Type B pancreatic cell (in vitro differentiated cells): ENCODE results near the gene SDHAF1. TPM values are rescaled to one million over a fixed set of nuclear protein-coding genes. Genes with fewer than 3 reads are reported as not detected.
"Not testable (repeated sequence)": the region's sequence is repeated elsewhere in the genome, so short reads cannot be mapped to it uniquely, and the experiment has no call there.

Experiments used
- DNase-seq: peaks from one replicate; pipeline ENCODE4 v3.0.0; 2021; ENCODE audit warnings: mixed read lengths; ENCODE audit not compliant: unreplicated experiment; ENCODE audit errors: extremely low spot score
- H3K27ac Mint-ChIP-seq: 2 replicates; pipeline ENCODE4 v1.8.0; 2021; ENCODE audit warnings: mild to moderate bottlenecking, mixed read lengths
- H3K27me3 Mint-ChIP-seq: 2 replicates; pipeline ENCODE4 v1.8.0; 2021; ENCODE audit warnings: mixed read lengths
- H3K36me3 Mint-ChIP-seq: 2 replicates; pipeline ENCODE4 v1.8.0; 2021; ENCODE audit warnings: mixed read lengths
- H3K4me1 Mint-ChIP-seq: one replicate; pipeline ENCODE4 v1.8.0; 2021; ENCODE audit warnings: mixed read lengths; ENCODE audit not compliant: unreplicated experiment
- H3K4me3 Mint-ChIP-seq: 2 replicates; pipeline ENCODE4 v1.8.0; 2021; ENCODE audit warnings: mild to moderate bottlenecking, mixed read lengths
- H3K9me3 Mint-ChIP-seq: 2 replicates; pipeline ENCODE4 v1.8.0; 2021; ENCODE audit warnings: mixed read lengths
- total RNA-seq: library from RNA; stranded (reverse); gene quantifications from 2 replicates; pipeline ENCODE4 v1.2.1, GENCODE V29; 2021; ENCODE audit warnings: low replicate concordance
- TF ChIP-seq, protein P1 (sequence below): fragments of 200-600 bp; sonication (generic); conservative IDR thresholded peaks from 2 replicates; pipeline ENCODE4 v1.5.0; 2021; ENCODE audit warnings: antibody characterized with exemption, mild to moderate bottlenecking

The SDHAF1 gene
- total RNA-seq, 1 donor from 2014 or later: 16.1 TPM

DNA sequence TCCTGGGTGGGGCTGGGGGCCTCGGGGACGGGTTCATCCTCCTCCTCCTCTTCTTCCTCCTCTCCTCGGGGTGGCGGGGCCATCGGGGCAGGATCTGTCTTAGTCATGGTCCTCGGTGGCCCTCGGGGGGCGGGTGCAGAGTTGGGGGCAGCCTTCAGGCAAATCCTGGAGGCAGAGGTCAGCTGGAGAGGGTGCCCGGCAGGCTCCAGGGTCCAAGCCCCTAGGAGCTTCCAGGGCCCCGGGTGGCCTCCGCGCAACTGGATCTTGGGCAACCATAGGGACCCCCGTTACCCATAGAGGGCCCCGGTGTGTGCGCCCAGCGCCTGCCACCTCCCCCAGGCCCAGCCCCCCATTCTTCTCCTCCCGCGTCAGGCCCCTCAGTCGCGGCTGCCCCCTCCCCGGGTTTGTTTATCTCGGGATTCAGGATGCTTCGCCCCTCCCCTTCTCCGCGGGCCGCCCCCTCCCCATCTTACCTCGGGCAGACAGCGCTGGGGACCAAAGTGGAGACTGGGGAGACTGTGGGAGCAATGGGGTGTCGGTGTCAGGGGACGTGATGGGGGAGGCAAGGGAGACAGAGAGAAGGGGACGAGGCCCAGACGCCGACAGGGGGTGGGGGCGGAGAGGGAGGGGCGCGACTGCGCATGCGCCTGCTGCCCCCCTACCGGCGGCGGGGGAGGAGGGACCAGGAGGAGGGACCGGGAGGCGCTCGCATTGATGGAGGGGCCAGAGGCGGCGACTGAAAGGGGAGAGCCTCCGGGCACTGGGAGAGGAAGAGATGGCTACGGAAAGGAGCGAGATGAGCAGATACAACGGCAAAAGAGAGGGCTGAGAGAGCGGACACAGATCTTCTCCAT is 37.5 kb downstream of the SDHAF1 start, which contains the start of gene CLIP3:
Gene CLIP3, minus strand, starts transcription at position 623 of the 854 bp plus-strand sequence. Its CDS starts 516 bp downstream, at position 107.
- peaks cover 10% of the 10 kb centered on the region for H3K4me1 Mint-ChIP-seq
- peak within 1 kb of the TSS; percentile 86 for H3K4me3 Mint-ChIP-seq
- peak; percentile 84 for DNase-seq
- H3K36me3 Mint-ChIP-seq: no peaks in the 10 kb centered on the region
- TF ChIP-seq, protein P1, sequence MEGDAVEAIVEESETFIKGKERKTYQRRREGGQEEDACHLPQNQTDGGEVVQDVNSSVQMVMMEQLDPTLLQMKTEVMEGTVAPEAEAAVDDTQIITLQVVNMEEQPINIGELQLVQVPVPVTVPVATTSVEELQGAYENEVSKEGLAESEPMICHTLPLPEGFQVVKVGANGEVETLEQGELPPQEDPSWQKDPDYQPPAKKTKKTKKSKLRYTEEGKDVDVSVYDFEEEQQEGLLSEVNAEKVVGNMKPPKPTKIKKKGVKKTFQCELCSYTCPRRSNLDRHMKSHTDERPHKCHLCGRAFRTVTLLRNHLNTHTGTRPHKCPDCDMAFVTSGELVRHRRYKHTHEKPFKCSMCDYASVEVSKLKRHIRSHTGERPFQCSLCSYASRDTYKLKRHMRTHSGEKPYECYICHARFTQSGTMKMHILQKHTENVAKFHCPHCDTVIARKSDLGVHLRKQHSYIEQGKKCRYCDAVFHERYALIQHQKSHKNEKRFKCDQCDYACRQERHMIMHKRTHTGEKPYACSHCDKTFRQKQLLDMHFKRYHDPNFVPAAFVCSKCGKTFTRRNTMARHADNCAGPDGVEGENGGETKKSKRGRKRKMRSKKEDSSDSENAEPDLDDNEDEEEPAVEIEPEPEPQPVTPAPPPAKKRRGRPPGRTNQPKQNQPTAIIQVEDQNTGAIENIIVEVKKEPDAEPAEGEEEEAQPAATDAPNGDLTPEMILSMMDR: peak; percentile 54
- no peaks in the 10 kb centered on the region for H3K27me3 Mint-ChIP-seq
- H3K9me3 Mint-ChIP-seq: no peaks in the 10 kb centered on the region
- H3K27ac Mint-ChIP-seq: peak within 1 kb of the TSS; percentile 37

DNA sequence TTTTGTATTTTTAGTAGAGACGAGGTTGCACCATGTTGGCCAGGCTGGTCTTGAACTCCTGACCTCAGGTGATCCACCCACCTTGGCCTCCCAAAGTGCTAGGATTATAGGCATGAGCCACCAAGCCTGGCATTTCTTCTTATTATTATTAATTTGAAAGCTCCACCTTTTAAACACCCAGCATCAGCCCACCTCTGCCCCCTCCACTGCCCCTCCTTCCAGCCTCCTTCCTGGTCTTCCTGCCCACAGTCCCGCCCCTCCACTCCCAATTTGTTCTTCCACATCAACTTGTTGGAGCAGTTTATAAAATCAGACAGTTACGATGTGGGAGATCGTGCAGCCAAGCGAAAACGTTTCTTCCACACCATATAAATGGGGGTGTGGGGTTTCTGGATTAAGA is 45.5 kb downstream of the SDHAF1 start:
- Mint-ChIP-seq H3K36me3 (peaks cover 4% of the 10 kb centered on the region), H3K9me3 (no peaks in the 10 kb centered on the region), H3K4me1 (peaks cover 10% of the 10 kb centered on the region), H3K27ac (no peak overlapping the region), H3K27me3 (no peaks in the 10 kb centered on the region), H3K4me3 (no peak overlapping the region)
- TF ChIP-seq, protein P1: no peak
- DNase-seq: no peak

DNA sequence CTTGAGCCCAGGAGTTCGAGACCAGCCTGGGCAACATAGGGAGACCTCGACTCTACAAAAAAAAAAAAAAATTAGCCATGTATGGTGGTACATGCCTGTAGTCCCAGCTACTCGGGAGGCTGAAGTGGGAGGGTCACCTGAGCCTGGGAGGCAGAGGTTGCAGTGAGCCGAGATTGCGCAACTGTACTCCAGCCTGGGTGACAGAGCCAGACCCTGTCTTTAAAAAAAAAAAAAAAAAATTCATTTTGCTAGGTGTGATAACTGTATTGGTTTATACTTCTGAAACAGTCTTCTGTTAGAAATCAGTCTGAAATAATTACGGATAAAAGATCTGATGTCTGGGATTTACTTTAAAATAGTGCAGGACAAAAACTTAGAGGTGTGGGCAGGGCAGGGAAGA is 46.1 kb downstream of the SDHAF1 start:
- DNase-seq, H3K27me3 Mint-ChIP-seq, H3K4me3 Mint-ChIP-seq, H3K9me3 Mint-ChIP-seq, H3K36me3 Mint-ChIP-seq, H3K4me1 Mint-ChIP-seq: not testable (repeated sequence)
- H3K27ac Mint-ChIP-seq: peak overlapping the region; percentile 70

DNA sequence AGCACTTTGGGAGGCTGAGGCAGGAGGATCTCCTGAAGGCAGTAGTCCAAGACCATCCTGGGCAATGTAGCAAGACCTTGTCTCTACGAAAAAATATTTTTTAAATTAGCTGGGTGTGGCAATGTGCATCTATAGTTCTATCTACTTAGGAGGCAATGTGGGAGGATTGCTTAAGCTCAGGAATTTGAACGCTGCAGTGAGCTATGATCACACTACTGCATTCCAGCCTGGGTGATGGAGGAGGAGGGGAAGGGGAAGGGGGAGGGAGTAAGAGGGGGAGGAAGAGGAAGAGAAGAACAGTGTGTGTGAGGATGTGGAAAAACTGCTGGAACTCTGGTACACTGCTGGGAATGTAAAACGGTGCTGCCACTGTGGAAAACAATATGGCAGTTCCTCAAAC is 46.8 kb downstream of the SDHAF1 start:
- no peaks in the 10 kb centered on the region for H3K9me3 Mint-ChIP-seq
- H3K4me3 Mint-ChIP-seq: no peak overlapping the region
- H3K4me1 Mint-ChIP-seq: peaks cover 10% of the 10 kb centered on the region
- TF ChIP-seq, protein P1: no peak
- H3K27ac Mint-ChIP-seq: peak overlapping the region; percentile 70
- peaks cover 4% of the 10 kb centered on the region for H3K36me3 Mint-ChIP-seq
- no peaks in the 10 kb centered on the region for H3K27me3 Mint-ChIP-seq
- DNase-seq: no peak

DNA sequence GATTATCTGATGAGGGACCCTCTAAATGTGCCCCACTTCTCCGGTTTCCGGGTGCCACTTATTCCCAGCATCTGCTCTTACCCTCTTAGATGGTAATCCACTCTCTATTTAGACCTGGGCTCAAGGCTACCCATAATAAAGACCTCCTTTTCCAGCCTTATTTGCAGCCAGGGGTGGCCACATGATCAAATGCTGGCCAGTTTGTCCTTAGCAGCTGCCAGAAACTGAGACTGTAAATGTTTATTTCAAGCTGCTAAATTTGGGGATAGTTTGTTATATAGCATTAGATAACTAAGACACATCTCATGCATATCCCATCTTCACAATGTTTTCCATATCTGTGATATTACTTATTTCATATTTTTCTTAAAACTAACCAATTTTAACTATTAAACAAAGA is 49.0 kb downstream of the SDHAF1 start:
- TF ChIP-seq, protein P1: no peak
- H3K27ac Mint-ChIP-seq: no peak overlapping the region
- H3K27me3 Mint-ChIP-seq: no peaks in the 10 kb centered on the region
- no peak overlapping the region for H3K4me3 Mint-ChIP-seq
- H3K9me3 Mint-ChIP-seq: no peaks in the 10 kb centered on the region
- peaks cover 4% of the 10 kb centered on the region for H3K36me3 Mint-ChIP-seq
- H3K4me1 Mint-ChIP-seq: peaks cover 10% of the 10 kb centered on the region
- no peak for DNase-seq

Other genes starting within 250 kb of the SDHAF1 start
- 22.2 and 25.4 TPM in 2 replicates for gene U2AF1L4, start 249.8 kb upstream of the SDHAF1 start, total RNA-seq
- 74.2 and 85.4 TPM in 2 replicates for gene PSENEN, start 249.5 kb upstream of the SDHAF1 start, total RNA-seq
- gene LIN37, start 246.6 kb upstream of the SDHAF1 start, total RNA-seq: 15.5 and 17.9 TPM in 2 replicates
- 0.43 and 0.60 TPM in 2 replicates for gene HSPB6, start 238.2 kb upstream of the SDHAF1 start, total RNA-seq
- gene PROSER3, start 237.0 kb upstream of the SDHAF1 start, total RNA-seq: 34.6 and 48.0 TPM in 2 replicates
- 16.3 and 71.8 TPM in 2 replicates for gene ARHGAP33, start 219.6 kb upstream of the SDHAF1 start, total RNA-seq
- 11.5 and 20.6 TPM in 2 replicates for gene PRODH2, start 182.3 kb upstream of the SDHAF1 start, total RNA-seq
- 1.9 TPM in 2 replicates for gene NPHS1, start 142.7 kb upstream of the SDHAF1 start, total RNA-seq
- 3.3 and 3.5 TPM in 2 replicates for gene KIRREL2, start 138.3 kb upstream of the SDHAF1 start, total RNA-seq
- 43.3 and 120 TPM in 2 replicates for gene APLP1, start 126.6 kb upstream of the SDHAF1 start, total RNA-seq
- 9.1 and 11.6 TPM in 2 replicates for gene NFKBID, start 94.6 kb upstream of the SDHAF1 start, total RNA-seq
- 1.0 and 1.3 TPM in 2 replicates for gene HCST, start 92.7 kb upstream of the SDHAF1 start, total RNA-seq
- gene TYROBP, start 86.9 kb upstream of the SDHAF1 start, total RNA-seq: not detected in 2 replicates
- gene LRFN3, start 58.8 kb upstream of the SDHAF1 start, total RNA-seq: 17.3 and 22.6 TPM in 2 replicates
- gene SYNE4, start 13.6 kb downstream of the SDHAF1 start, total RNA-seq: 8.7 and 14.5 TPM in 2 replicates
- gene ALKBH6, start 19.0 kb downstream of the SDHAF1 start, total RNA-seq: 17.8 and 24.8 TPM in 2 replicates
- 5.6 and 51.1 TPM in 2 replicates for gene CLIP3, start 37.7 kb downstream of the SDHAF1 start, total RNA-seq
- gene THAP8, start 59.1 kb downstream of the SDHAF1 start, total RNA-seq: 4.9 and 6.4 TPM in 2 replicates
- gene WDR62, start 59.7 kb downstream of the SDHAF1 start, total RNA-seq: 3.3 and 12.5 TPM in 2 replicates
- gene OVOL3, start 116.0 kb downstream of the SDHAF1 start, total RNA-seq: not detected in 2 replicates
- 74.7 and 81.7 TPM in 2 replicates for gene POLR2I, start 119.7 kb downstream of the SDHAF1 start, total RNA-seq
- 106 and 148 TPM in 2 replicates for gene TBCB, start 120.3 kb downstream of the SDHAF1 start, total RNA-seq
- 426 and 510 TPM in 2 replicates for gene CAPNS1, start 144.9 kb downstream of the SDHAF1 start, total RNA-seq
- not detected in 2 replicates for gene COX7A1, start 157.3 kb downstream of the SDHAF1 start, total RNA-seq
- gene ZNF565, start 219.5 kb downstream of the SDHAF1 start, total RNA-seq: 5.6 and 6.8 TPM in 2 replicates
- gene ZNF146, start 219.9 kb downstream of the SDHAF1 start, total RNA-seq: 92.6 and 110 TPM in 2 replicates